Choroid plexus epithelial cell (primary cell): ENCODE results near the gene SRMS.
A peak's percentile ranks its signal among the peaks of the same experiment; 100 is the strongest.

Experiments
- DNase-seq: peaks from one replicate; pipeline ENCODE4 v3.0.0-alpha.2; 2010; ENCODE audit warnings: low read depth
- H3K4me3 ChIP-seq: 2 replicates; pipeline ENCODE4 v1.5.1; 2011; ENCODE audit warnings: low read depth, mild to moderate bottlenecking, control low read depth, low read length, moderate library complexity
- CTCF ChIP-seq: conservative IDR thresholded peaks from 2 replicates; pipeline ENCODE4 v1.5.1; 2011; ENCODE audit warnings: low read depth, mild to moderate bottlenecking, control low read depth, inconsistent platforms, low read length, moderate library complexity

SRMS gene

GRCh38 chr20:63577317-63577894 lies 29.9 kb upstream of the SRMS start:
- no peak for DNase-seq
- H3K4me3 ChIP-seq: no peak overlapping the region
- TF ChIP-seq CTCF: no peak

GRCh38 chr20:63576311-63576710 lies 28.8 kb upstream of the SRMS start:
- no peak for TF ChIP-seq CTCF
- H3K4me3 ChIP-seq: no peak overlapping the region
- no peak for DNase-seq

DNA sequence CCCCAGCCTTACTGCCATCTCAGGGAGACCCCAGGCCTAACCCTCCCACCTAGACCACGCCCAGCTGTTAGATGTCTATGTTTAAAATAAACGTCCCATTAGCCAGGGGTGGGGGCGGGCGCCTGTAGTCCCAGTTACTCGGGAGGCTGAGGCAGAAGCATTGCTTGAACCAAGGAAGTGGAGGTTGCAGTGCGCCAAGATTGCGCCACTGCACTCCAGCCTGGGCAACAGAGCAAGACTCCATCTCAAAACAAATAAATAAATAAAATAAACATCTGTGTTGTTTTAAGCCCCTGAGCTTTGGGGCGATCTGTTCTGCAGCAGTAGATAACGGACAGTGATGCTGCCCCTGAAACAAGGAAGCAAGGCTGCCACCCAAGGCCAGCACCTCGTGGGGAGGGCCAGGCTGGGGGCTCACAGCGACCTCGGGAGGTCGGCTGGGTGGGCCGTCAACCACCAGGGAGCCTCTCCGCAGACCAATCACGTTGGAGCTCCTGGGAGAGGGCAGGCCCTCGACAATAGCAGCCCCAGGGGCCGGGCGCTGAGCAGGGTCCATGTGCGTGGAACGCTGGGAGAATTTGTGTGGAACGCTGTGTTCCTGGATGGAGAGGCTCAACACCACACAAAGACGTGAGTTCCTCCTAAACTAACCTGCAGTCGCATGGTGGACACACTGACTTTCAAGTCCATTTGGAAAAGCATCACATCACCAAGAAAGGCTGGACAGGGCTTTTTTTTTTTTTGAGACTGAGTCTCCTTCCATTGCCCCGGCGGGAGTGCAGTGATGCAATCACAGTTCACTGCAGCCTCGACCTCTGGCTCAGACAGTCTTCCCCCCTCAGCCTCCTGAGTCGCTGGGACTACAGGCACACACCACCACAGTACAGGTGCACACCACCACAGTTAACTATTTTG lies 27.5 kb upstream of the SRMS start:
- no peak for TF ChIP-seq CTCF
- DNase-seq: no peak
- no peak overlapping the region for H3K4me3 ChIP-seq

GRCh38 chr20:63574156-63574828 lies 26.7 kb upstream of the SRMS start, which contains the start of gene HELZ2:
TSS of gene HELZ2 (minus strand) at chr20:63574239. CDS start at chr20:63572385, 1,854 bp downstream.
- no peak for TF ChIP-seq CTCF
- H3K4me3 ChIP-seq: peak within 1 kb of the TSS; percentile 81
- DNase-seq: peak; percentile 63

DNA sequence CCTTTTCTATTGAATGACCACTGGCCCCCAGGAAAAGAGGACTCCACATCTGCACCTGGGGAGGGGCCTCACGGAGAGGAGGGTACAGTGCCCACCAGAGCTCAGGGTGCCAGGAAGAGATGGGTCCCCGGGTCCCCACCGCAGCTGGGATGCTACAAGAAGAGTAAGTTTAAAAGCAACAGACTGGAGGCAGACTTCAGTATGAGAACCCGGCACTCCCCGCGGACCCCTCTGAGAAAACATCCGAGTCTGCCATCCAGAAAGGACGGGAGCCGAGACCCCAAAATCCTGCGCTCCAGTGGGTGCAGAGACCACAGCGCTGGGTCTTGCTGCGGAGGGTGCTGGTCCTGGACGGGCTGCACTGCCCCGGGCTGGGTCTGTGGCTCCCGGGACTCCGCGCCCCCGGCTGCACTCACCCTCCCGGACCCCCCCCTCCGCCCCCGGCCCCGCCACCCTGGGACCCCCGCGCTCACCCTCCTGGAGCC lies 26.1 kb upstream of the SRMS start:
- peak overlapping the region; percentile 81 for H3K4me3 ChIP-seq
- TF ChIP-seq CTCF: no peak
- DNase-seq: no peak

GRCh38 chr20:63572788-63573646 lies 25.5 kb upstream of the SRMS start:
- peak; percentile 31 for TF ChIP-seq CTCF
- no peak for DNase-seq

More at GRCh38 chr20:63572788-63573646, 25.5 kb upstream of the SRMS start:
- H3K4me3 ChIP-seq: peak overlapping the region; percentile 81
